B cell (primary cell): ENCODE data around the gene OR8B8. TPM values are rescaled to one million over a fixed set of nuclear protein-coding genes. Genes with fewer than 3 reads are reported as not detected.

Source experiments
- ATAC-seq: fragments of 200-7000 bp; cut with Tn5 transposase; one replicate; pipeline ENCODE4 v1.10.0; 2021; ENCODE audit warnings: low read depth, mild to moderate bottlenecking, moderate number of reproducible peaks, moderate library complexity
- CTCF ChIA-PET: fragments of 350-600 bp; sonication (Branson Sonifier 250); formaldehyde crosslinking; loops from one replicate; lab custom pipeline; 2021; ENCODE audit warnings: antibody characterized with exemption, inconsistent platforms; lab: Charles Lee
- POLR2A ChIA-PET: fragments of 350-600 bp; sonication (Branson Sonifier 250); formaldehyde crosslinking; loops from one replicate; lab custom pipeline; 2021; ENCODE audit warnings: antibody characterized with exemption; lab: Charles Lee
- DNase-seq: peaks from one replicate; pipeline ENCODE4 v3.0.0; 2013
- H2AFZ ChIP-seq: 2 replicates; pipeline ENCODE4 v1.6.1; 2012; ENCODE audit warnings: mild to moderate bottlenecking, low read depth, low read length; ENCODE audit not compliant: insufficient read depth, poor library complexity, severe bottlenecking
- H3K27ac ChIP-seq, 2 donors: 1 replicate in 1 of 2; 2 replicates in 1 of 2; pipeline ENCODE4 v1.5.1; 2012 to 2013; ENCODE audit warnings: low read length in 2 of 2, mild to moderate bottlenecking in 2 of 2, moderate library complexity in 1 of 2
- H3K27me3 ChIP-seq, 4 experiments: fragments of 200-600 bp in 1 of 4; sonication (generic) in 1 of 4; replicated peaks in 1 of 4; 1 replicate in 2 of 4; 2 replicates in 2 of 4; pipeline versions ENCODE4 v1.6.1 to v1.7.0; 2013 to 2016; ENCODE audit warnings: low read length in 3 of 4, mild to moderate bottlenecking in 2 of 4, mixed read lengths in 1 of 4, moderate library complexity in 1 of 4; ENCODE audit not compliant: insufficient read depth in 4 of 4, control insufficient read depth in 3 of 4; ENCODE audit errors: control extremely low read depth in 1 of 4
- H3K36me3 ChIP-seq, 2 experiments: replicated peaks in 1 of 2; 1 replicate in 1 of 2; 2 replicates in 1 of 2; pipeline versions ENCODE4 v1.6.1 to v1.7.1; 2013; ENCODE audit warnings: low read length in 1 of 2; ENCODE audit not compliant: insufficient read depth in 2 of 2, control insufficient read depth in 1 of 2; ENCODE audit errors: control extremely low read depth in 1 of 2, extremely low read depth in 1 of 2
- H3K4me1 ChIP-seq, 2 donors: fragments of 200-600 bp in 1 of 2; sonication (generic) in 1 of 2; 1 replicate in 1 of 2; 2 replicates in 1 of 2; pipeline versions ENCODE4 v1.5.1 to v1.6.1; 2013 to 2017; ENCODE audit warnings: low read length in 2 of 2; ENCODE audit not compliant: control insufficient read depth in 2 of 2, insufficient read depth in 2 of 2
- H3K4me2 ChIP-seq: replicated peaks from 2 replicates; pipeline ENCODE3; 2012; ENCODE audit warnings: mild to moderate bottlenecking, low read depth, low read length; ENCODE audit not compliant: poor library complexity, severe bottlenecking
- H3K4me3 ChIP-seq, 5 experiments: fragments of 200-600 bp in 1 of 5; sonication (generic) in 1 of 5; 1 replicate in 3 of 5; 2 replicates in 2 of 5; pipeline versions ENCODE4 v1.5.1 to v1.7.0; 2011 to 2016; ENCODE audit warnings: low read length in 4 of 5, mild to moderate bottlenecking in 4 of 5, low read depth in 2 of 5, control low read depth in 1 of 5, moderate library complexity in 1 of 5; ENCODE audit not compliant: insufficient read depth in 1 of 5; ENCODE audit errors: control extremely low read depth in 1 of 5, extremely low read depth in 1 of 5
- H3K79me2 ChIP-seq: fragments of 200-600 bp; sonication (generic); one replicate; pipeline ENCODE4 v1.6.0; 2016; ENCODE audit warnings: low read length; ENCODE audit not compliant: control insufficient read depth, insufficient read depth
- H3K9ac ChIP-seq: fragments of 200-600 bp; sonication (generic); 2 replicates; pipeline ENCODE4 v1.6.1; 2017; ENCODE audit warnings: mild to moderate bottlenecking, low read length, moderate library complexity
- H3K9me3 ChIP-seq, 3 donors: one replicate each; pipeline versions ENCODE4 v1.6.1 to v1.7.1; 2013; ENCODE audit warnings: low read length in 2 of 3; ENCODE audit not compliant: control insufficient read depth in 2 of 3, insufficient read depth in 1 of 3; ENCODE audit errors: control extremely low read depth in 1 of 3
- H4K20me1 ChIP-seq: 2 replicates; pipeline ENCODE4 v1.6.0; 2012; ENCODE audit warnings: mild to moderate bottlenecking, low read length; ENCODE audit not compliant: insufficient read depth, control insufficient read depth, poor library complexity, severe bottlenecking
- H3K27ac Mint-ChIP-seq: one replicate; pipeline ENCODE4 v1.8.0; 2021; ENCODE audit warnings: mixed read lengths
- H3K27me3 Mint-ChIP-seq: one replicate; pipeline ENCODE4 v1.8.0; 2021; ENCODE audit warnings: mixed read lengths
- H3K4me1 Mint-ChIP-seq: one replicate; pipeline ENCODE4 v1.8.0; 2021; ENCODE audit warnings: mixed read lengths
- H3K4me3 Mint-ChIP-seq: one replicate; pipeline ENCODE4 v1.8.0; 2021; ENCODE audit warnings: mixed read lengths
- H3K9me3 Mint-ChIP-seq: one replicate; pipeline ENCODE4 v1.8.0; 2022; ENCODE audit warnings: mixed read lengths; ENCODE audit not compliant: insufficient read depth
- CTCF ChIP-seq: fragments of 200-600 bp; IDR thresholded peaks from one replicate; pipeline ENCODE4 v1.8.0; 2022; ENCODE audit warnings: antibody characterized with exemption, mild to moderate bottlenecking
- EZH2 ChIP-seq: IDR thresholded peaks from 2 replicates; pipeline ENCODE4 v1.6.1; 2012; ENCODE audit warnings: borderline replicate concordance, low read depth, mild to moderate bottlenecking, moderate library complexity, low read length; ENCODE audit not compliant: insufficient read depth, poor library complexity, severe bottlenecking
- WGBS: methylation state at CpG from one replicate; pipeline ENCODE4 v1.1.5; 2013; ENCODE audit warnings: missing lambda C conversion rate; ENCODE audit not compliant: insufficient coverage; 5-methylcytosine and 5-hydroxymethylcytosine counted together
- intact Hi-C: fragments of 100-400 bp; cut with micrococcal nuclease; formaldehyde crosslinking; loops from one replicate; pipeline ENCODE4 v1.10.0; 2022
- polyA plus RNA-seq: library from polyadenylated mRNA; depleted of rRNA; stranded (reverse); fragments of >200 nt; gene quantifications from 2 replicates; pipeline ENCODE4 v1.2.3, GENCODE V29; 2012
- total RNA-seq, 2 donors: library from RNA; stranded (reverse); fragments of 120-200 nt in 1 of 2; gene quantifications; 1 replicate in 1 of 2; 2 replicates in 1 of 2; pipeline versions ENCODE4 v1.2.3 to v1.2.4, GENCODE V29; 2013 to 2022

Gene OR8B8
- total and polyA plus RNA-seq, 2 donors (not counting 1 experiment from before 2014, with no cell fraction given) = not detected

GRCh38 chr11:124441519-124441918, 4.0 kb downstream of the OR8B8 start:
- Mint-ChIP-seq H3K9me3 (peaks cover 2% of the 10 kb centered on the region), H3K4me3 (no peak overlapping the region), H3K4me1 (no peaks in the 10 kb centered on the region), H3K27ac (no peak overlapping the region), H3K27me3 (peaks cover 34% of the 10 kb centered on the region)
- no peaks in the 10 kb centered on the region for H3K79me2 ChIP-seq
- no peaks in the 10 kb centered on the region for H4K20me1 ChIP-seq
- TF ChIP-seq CTCF (no peak), EZH2 (no peak)
- no peak overlapping the region for H3K27ac ChIP-seq
- H3K4me2 ChIP-seq = no peak overlapping the region
- intact Hi-C loops = no loop called here
- no peak overlapping the region for H2AFZ ChIP-seq
- no peak overlapping the region for H3K9ac ChIP-seq
- 93% methylated on average over 6 of the region's 7 CpGs for WGBS
- ATAC-seq = no peak
- peaks cover 0 to 3% (median 0%) of the 10 kb centered on the region in 4 experiments for H3K27me3 ChIP-seq
- ChIA-PET CTCF (interaction anchor here (0.6 to 1.2 kb wide), 2 partner anchors 9 to 485 kb away, joined by 3 to 4 read pairs; no protein-coding TSS in a partner anchor), POLR2A (no interaction called here)
- no peak overlapping the region for H3K4me3 ChIP-seq
- no peaks in the 10 kb centered on the region for H3K36me3 ChIP-seq
- H3K4me1 ChIP-seq = no peaks in the 10 kb centered on the region
- H3K9me3 ChIP-seq = peaks cover 0 to 3% (median 0%) of the 10 kb centered on the region in 3 donors
- DNase-seq = no peak

- H3K4me1 ChIP-seq = no peaks in the 10 kb centered on the region
- H3K27ac ChIP-seq = no peak overlapping the region
- H4K20me1 ChIP-seq = no peaks in the 10 kb centered on the region
- Mint-ChIP-seq H3K9me3 (peaks cover 2% of the 10 kb centered on the region), H3K27ac (no peak overlapping the region), H3K4me1 (no peaks in the 10 kb centered on the region), H3K4me3 (no peak overlapping the region), H3K27me3 (peaks cover 38% of the 10 kb centered on the region)
- ChIA-PET POLR2A (no interaction called here), CTCF (interaction anchor here (1.2 kb wide), 1 partner anchor 9 kb away, joined by 3 read pairs; no protein-coding TSS in a partner anchor)
- no peak for ATAC-seq
- TF ChIP-seq EZH2 (no peak), CTCF (no peak)
- 92% methylated on average over 4 of the region's 5 CpGs for WGBS
- H3K4me3 ChIP-seq = no peak overlapping the region
- intact Hi-C loops = no loop called here
- no peaks in the 10 kb centered on the region for H3K79me2 ChIP-seq
- DNase-seq = no peak
- H2AFZ ChIP-seq = no peak overlapping the region
- H3K4me2 ChIP-seq = no peak overlapping the region
- no peak overlapping the region for H3K9ac ChIP-seq
- H3K9me3 ChIP-seq = peaks cover 0 to 3% (median 0%) of the 10 kb centered on the region in 3 donors
- H3K27me3 ChIP-seq = peaks cover 0 to 3% (median 0%) of the 10 kb centered on the region in 4 experiments
- no peaks in the 10 kb centered on the region for H3K36me3 ChIP-seq
Measured at GRCh38 chr11:124441081-124441480, 4.4 kb downstream of the OR8B8 start.
